Activated naive CD4-positive, alpha-beta T cell treated with anti-CD3 and anti-CD28 coated beads, Interleukin-2, amount 50 U/mL, for 16 hours (primary cell): ENCODE measurements around the gene PHF21A.

Experiments used
- DNase-seq: peaks from one replicate; pipeline ENCODE4 v3.0.0-alpha.2; 2020

Gene PHF21A

GRCh38 chr11:46121301-46121723 is at the start of gene PHF21A:
PHF21A (minus strand) TSS chr11:46121454; CDS start chr11:46084219, 37,235 bp downstream.
- peak; percentile 92 for DNase-seq

- no peak for DNase-seq
Observed at GRCh38 chr11:46170797-46171196, 49.5 kb upstream of the PHF21A start.

GRCh38 chr11:46162700-46163099 is 41.4 kb upstream of the PHF21A start:
- no peak for DNase-seq

- DNase-seq, result no peak
Observed at GRCh38 chr11:46161201-46161600, 39.9 kb upstream of the PHF21A start.

- DNase-seq, result no peak
Observed at GRCh38 chr11:46160100-46160499, 38.8 kb upstream of the PHF21A start.

GRCh38 chr11:46159680-46160079 is 38.4 kb upstream of the PHF21A start:
- DNase-seq, result no peak

- no peak for DNase-seq
Observed at GRCh38 chr11:46149826-46150225, 28.6 kb upstream of the PHF21A start.

GRCh38 chr11:46149342-46149741 is 28.1 kb upstream of the PHF21A start:
- DNase-seq, result no peak

- DNase-seq, result no peak
Observed at GRCh38 chr11:46144741-46145140, 23.5 kb upstream of the PHF21A start.

GRCh38 chr11:46143049-46143806 is 22.0 kb upstream of the PHF21A start:
- DNase-seq, result no peak

GRCh38 chr11:46142561-46142960 is 21.3 kb upstream of the PHF21A start:
- DNase-seq, result no peak

GRCh38 chr11:46141597-46141996 is 20.3 kb upstream of the PHF21A start:
- no peak for DNase-seq

- DNase-seq, result no peak
Observed at GRCh38 chr11:46134540-46134939, 13.3 kb upstream of the PHF21A start.

GRCh38 chr11:46134061-46134460 is 12.8 kb upstream of the PHF21A start:
- no peak for DNase-seq

GRCh38 chr11:46133119-46133518 is 11.9 kb upstream of the PHF21A start:
- DNase-seq, result no peak

GRCh38 chr11:46130286-46130940 is 9.2 kb upstream of the PHF21A start:
- no peak for DNase-seq

GRCh38 chr11:46129133-46129532 is 7.9 kb upstream of the PHF21A start:
- no peak for DNase-seq

GRCh38 chr11:46127150-46127638 is 5.9 kb upstream of the PHF21A start:
- DNase-seq, result peak; percentile 19

- no peak for DNase-seq
Observed at GRCh38 chr11:46125284-46125683, 4.0 kb upstream of the PHF21A start.

- no peak for DNase-seq
Observed at GRCh38 chr11:46122945-46123715, 1.9 kb upstream of the PHF21A start.

- DNase-seq, result peak; percentile 75
Observed at GRCh38 chr11:46121724-46122477, 647 bp upstream of the PHF21A start.
